MCF 10A (cell line): ENCODE measurements around the gene ATP13A1. TPM values are rescaled to one million over a fixed set of nuclear protein-coding genes. Genes with fewer than 3 reads are reported as not detected.
"Not testable (repeated sequence)": the region's sequence is repeated elsewhere in the genome, so short reads cannot be mapped to it uniquely, and the experiment has no call there.

Experiments used
- BruUV-seq: library from RNA; stranded (reverse); fragments of 400-500 nt; replicated peaks from 2 replicates; lab custom pipeline; 2021; lab: Mats Ljungman, UMichigan
- CTCF ChIA-PET: fragments of 300-600 bp; sonication (Branson Sonifier 250); formaldehyde crosslinking; extraction: SDS; loops from one replicate; lab custom pipeline; 2021; ENCODE audit warnings: antibody characterized with exemption, inconsistent platforms; lab: Yijun Ruan, JAX
- POLR2A ChIA-PET: fragments of 300-600, 350-650 bp; sonication (Branson Sonifier 250); formaldehyde crosslinking; extraction: SDS; loops from one replicate; lab custom pipeline; 2020; ENCODE audit warnings: antibody characterized with exemption, inconsistent platforms; lab: Yijun Ruan, JAX
- DNase-seq: peaks from one replicate; pipeline ENCODE4 v3.0.0-alpha.2; 2018; ENCODE audit not compliant: unreplicated experiment
- H3K27ac Mint-ChIP-seq: one replicate; pipeline ENCODE4 v1.8.0; 2022; ENCODE audit warnings: mild to moderate bottlenecking, low read depth, mixed read lengths; ENCODE audit not compliant: unreplicated experiment
- H3K27me3 Mint-ChIP-seq: one replicate; pipeline ENCODE4 v1.8.0; 2022; ENCODE audit warnings: mixed read lengths; ENCODE audit not compliant: insufficient read depth, unreplicated experiment
- H3K36me3 Mint-ChIP-seq: one replicate; pipeline ENCODE4 v1.8.0; 2022; ENCODE audit warnings: mild to moderate bottlenecking, moderate library complexity, mixed read lengths; ENCODE audit not compliant: insufficient read depth, unreplicated experiment
- H3K4me1 Mint-ChIP-seq: one replicate; pipeline ENCODE4 v1.8.0; 2022; ENCODE audit warnings: mixed read lengths; ENCODE audit not compliant: insufficient read depth, unreplicated experiment
- H3K4me3 Mint-ChIP-seq: one replicate; pipeline ENCODE4 v1.8.0; 2022; ENCODE audit warnings: mild to moderate bottlenecking, moderate library complexity, mixed read lengths; ENCODE audit not compliant: unreplicated experiment
- H3K9me3 Mint-ChIP-seq: one replicate; pipeline ENCODE4 v1.8.0; 2022; ENCODE audit warnings: mixed read lengths; ENCODE audit not compliant: unreplicated experiment
- CTCF ChIP-seq: fragments of 200-600 bp; IDR thresholded peaks from one replicate; pipeline ENCODE4 v1.8.0; 2022; ENCODE audit warnings: antibody characterized with exemption, mild to moderate bottlenecking; ENCODE audit not compliant: unreplicated experiment
- intact Hi-C: fragments of 100-400 bp; cut with micrococcal nuclease; formaldehyde crosslinking; loops from 2 replicates; pipeline ENCODE4 v1.14.1; 2022
- total RNA-seq: library from RNA; stranded (reverse); gene quantifications from 2 replicates; pipeline ENCODE4 v1.2.3, GENCODE V29; 2022

Gene ATP13A1
- total RNA-seq, 1 experiment from 2014 or later: 63.9 TPM

DNA sequence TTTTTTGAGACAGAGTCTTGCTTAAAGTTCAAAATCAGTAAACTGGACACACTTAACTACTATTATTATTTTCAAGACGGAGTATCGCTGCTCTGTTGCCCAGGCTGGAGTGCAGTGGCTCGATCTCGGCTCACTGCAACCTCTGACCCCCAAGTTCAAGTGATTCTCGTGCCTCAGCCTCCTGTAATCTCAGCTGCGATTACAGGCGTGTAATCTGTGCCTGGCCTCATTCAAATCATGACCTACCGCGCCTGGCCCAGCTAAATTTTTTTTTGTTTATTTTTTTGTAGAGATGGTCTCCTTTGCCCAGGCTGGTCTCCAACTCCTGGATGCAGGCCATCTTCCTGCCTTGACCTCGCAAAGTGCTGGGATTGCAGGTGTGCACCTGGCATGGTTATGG is 28.2 kb upstream of the ATP13A1 start:
- Mint-ChIP-seq H3K4me1 (no peaks in the 10 kb centered on the region), H3K9me3 (no peaks in the 10 kb centered on the region), H3K27me3 (no peaks in the 10 kb centered on the region), H3K27ac (no peak overlapping the region), H3K36me3 (no peaks in the 10 kb centered on the region), H3K4me3 (no peak overlapping the region)
- POLR2A ChIA-PET: no interaction called here
- CTCF ChIA-PET: no interaction called here
- intact Hi-C loops: no loop called here
- no TSS peak for BruUV-seq
- no peak for DNase-seq
- no peak for TF ChIP-seq CTCF

DNA sequence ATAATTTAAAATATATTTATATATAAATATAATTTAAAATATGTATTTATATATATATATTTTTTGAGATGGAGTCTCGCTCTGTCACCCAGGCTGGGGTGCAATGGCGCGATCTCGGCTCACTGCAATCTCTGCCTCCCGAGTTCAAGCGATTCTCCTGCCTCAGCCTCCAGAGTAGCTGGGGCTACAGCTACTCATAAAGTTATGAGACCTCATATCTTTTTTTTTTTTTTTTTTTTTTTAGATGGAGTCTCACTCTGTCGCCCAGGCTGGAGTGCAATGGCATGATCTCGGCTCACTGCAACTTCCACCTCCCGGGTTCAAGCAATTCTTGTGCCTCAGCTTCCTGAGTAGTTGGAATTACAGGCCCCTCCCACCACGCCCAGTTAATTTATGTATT is 25.5 kb upstream of the ATP13A1 start:
- H3K4me1 Mint-ChIP-seq, H3K4me3 Mint-ChIP-seq, H3K27ac Mint-ChIP-seq, POLR2A ChIA-PET, DNase-seq, intact Hi-C loops, H3K36me3 Mint-ChIP-seq, H3K9me3 Mint-ChIP-seq, H3K27me3 Mint-ChIP-seq, BruUV-seq: not testable (repeated sequence)
- CTCF ChIA-PET: interaction anchor here (0.5 kb wide), 1 partner anchor 46 kb away, joined by 3 read pairs; no protein-coding TSS in a partner anchor

GRCh38 chr19:19687090-19687489 is 23.6 kb upstream of the ATP13A1 start:
- intact Hi-C loops: no loop called here

GRCh38 chr19:19686580-19686979 is 23.1 kb upstream of the ATP13A1 start:
- Mint-ChIP-seq H3K27me3 (no peaks in the 10 kb centered on the region), H3K36me3 (no peaks in the 10 kb centered on the region), H3K27ac (no peak overlapping the region), H3K4me3 (no peak overlapping the region), H3K9me3 (peaks cover 20% of the 10 kb centered on the region), H3K4me1 (no peaks in the 10 kb centered on the region)
- CTCF ChIA-PET: no interaction called here
- POLR2A ChIA-PET: no interaction called here
- no peak for DNase-seq
- BruUV-seq: no TSS peak
- TF ChIP-seq CTCF: no peak
- intact Hi-C loops: no loop called here

More at GRCh38 chr19:19687090-19687489, 23.6 kb upstream of the ATP13A1 start:
- no peak for TF ChIP-seq CTCF
- POLR2A ChIA-PET: no interaction called here
- H3K36me3 Mint-ChIP-seq: no peaks in the 10 kb centered on the region
- H3K27ac Mint-ChIP-seq: no peak overlapping the region
- no peak for DNase-seq
- no peak overlapping the region for H3K4me3 Mint-ChIP-seq
- H3K4me1 Mint-ChIP-seq: no peaks in the 10 kb centered on the region
- no TSS peak for BruUV-seq
- H3K9me3 Mint-ChIP-seq: peaks cover 20% of the 10 kb centered on the region
- no peaks in the 10 kb centered on the region for H3K27me3 Mint-ChIP-seq
- CTCF ChIA-PET: no interaction called here

DNA sequence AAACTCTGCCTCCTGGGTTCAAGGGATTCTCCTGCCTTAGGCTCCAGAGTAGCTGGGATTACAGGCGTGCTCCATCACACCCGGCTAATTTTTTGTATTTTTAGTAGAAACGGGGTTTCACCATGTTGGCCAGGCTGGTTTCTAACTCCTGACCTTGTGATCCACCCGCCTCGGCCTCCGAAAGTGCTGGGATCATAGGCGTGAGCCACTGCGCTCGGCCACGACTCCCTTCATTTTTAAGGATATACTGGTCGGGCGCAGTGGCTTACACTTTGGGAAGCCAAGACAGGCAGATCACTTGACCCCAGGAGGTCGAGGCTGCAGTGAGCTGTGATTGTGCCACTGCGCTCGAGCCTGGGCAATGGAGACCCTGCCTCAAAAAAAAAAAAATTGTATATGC is 22.6 kb upstream of the ATP13A1 start:
- BruUV-seq: not testable (repeated sequence)

More for the DNA sequence above, 22.6 kb upstream of the ATP13A1 start:
- CTCF ChIA-PET, H3K27ac Mint-ChIP-seq, H3K4me1 Mint-ChIP-seq, H3K27me3 Mint-ChIP-seq, intact Hi-C loops, H3K36me3 Mint-ChIP-seq, POLR2A ChIA-PET, DNase-seq, H3K4me3 Mint-ChIP-seq: not testable (repeated sequence)
- H3K9me3 Mint-ChIP-seq: peaks cover 20% of the 10 kb centered on the region
